KG1 (cell line): ENCODE data around the gene SLC41A2.
"Not testable (repeated sequence)": the region's sequence is repeated elsewhere in the genome, so short reads cannot be mapped to it uniquely, and the experiment has no call there.

Experiments
- DNase-seq: peaks from one replicate; lab custom pipeline; 2025; lab: John Stamatoyannopoulos, UW

Gene SLC41A2, protein sequence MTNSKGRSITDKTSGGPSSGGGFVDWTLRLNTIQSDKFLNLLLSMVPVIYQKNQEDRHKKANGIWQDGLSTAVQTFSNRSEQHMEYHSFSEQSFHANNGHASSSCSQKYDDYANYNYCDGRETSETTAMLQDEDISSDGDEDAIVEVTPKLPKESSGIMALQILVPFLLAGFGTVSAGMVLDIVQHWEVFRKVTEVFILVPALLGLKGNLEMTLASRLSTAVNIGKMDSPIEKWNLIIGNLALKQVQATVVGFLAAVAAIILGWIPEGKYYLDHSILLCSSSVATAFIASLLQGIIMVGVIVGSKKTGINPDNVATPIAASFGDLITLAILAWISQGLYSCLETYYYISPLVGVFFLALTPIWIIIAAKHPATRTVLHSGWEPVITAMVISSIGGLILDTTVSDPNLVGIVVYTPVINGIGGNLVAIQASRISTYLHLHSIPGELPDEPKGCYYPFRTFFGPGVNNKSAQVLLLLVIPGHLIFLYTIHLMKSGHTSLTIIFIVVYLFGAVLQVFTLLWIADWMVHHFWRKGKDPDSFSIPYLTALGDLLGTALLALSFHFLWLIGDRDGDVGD

DNA sequence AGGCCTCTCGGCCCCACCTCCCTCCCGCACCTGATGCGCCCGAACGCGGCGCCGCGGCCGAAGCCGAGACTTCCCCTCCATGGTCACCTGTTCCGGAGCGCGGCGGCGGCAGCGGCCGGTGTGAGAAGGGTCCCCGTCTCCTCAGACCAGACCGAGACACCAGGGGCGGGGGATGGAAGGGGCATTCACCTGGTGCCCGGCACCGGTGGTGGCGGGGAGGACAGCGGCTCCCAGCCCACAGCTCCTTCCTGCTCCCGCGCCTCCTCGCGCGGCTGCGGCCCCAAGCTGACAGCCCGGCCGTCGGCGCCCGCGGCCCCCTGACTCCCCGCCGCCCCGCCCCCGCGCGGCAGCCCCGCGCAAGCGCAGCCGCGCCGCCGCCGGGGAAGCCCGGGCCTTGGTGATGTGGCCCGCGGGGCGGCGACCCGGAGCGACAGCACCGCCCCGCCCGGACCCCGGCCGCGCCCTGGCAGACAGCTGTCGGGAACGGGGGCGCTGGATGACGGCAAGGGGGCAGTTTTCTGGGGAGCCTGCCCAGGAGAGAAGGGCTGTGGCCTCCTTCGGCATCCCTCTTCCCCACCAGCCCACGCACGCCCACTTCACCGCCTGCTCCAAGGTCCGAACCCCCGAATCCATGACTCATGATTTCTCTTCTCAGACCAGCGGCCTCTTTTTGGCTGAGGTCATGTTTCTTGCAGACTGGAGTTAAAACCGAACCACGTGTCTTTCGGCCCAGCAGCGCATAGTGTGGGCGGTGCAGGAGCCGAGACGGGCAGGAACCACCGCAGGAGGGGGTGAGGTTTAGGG lies at the start of gene SLC41A2:
SLC41A2 (minus strand) TSS at position 290 of the 804 bp plus-strand sequence. CDS start 29,763 bp downstream, outside the sequence.
- DNase-seq = peak; percentile 47

DNA sequence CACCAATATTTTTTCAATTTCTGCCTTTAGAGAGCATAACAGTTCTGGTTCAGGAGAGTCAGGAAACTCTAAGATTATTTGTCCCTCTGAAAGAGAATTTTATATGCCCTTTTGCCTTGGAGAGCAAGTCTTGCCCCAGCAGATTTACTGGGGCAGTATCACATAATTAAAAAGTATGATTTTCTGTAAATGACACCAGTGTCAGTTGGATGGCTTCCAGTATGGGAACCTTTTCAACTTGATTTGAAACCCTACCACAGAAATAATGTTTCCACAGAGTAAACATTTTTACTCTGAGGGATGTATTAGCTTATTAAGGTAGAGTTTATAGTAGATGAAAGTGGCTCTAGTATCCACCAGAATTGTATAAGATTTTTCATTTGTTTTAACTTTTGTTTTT lies 43.4 kb upstream of the SLC41A2 start:
- no peak for DNase-seq

DNA sequence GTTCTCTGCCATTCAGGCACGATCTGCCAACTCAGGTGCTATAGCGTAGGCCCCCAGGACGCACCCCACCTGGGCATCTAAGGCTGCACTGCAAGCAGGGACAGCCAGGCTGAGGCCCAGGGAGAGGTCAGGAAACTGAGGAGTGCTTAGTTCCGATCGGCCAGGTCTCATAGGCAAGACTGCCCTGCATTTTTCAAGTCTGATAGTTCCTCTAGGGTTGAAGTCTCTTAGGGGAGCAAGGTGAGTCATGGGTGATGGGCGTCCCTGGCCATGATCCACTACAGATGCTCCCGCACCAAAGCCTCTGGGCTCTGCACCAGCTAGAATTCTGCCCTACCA lies 41.2 kb upstream of the SLC41A2 start:
- no peak for DNase-seq

- no peak for DNase-seq
Observed at GRCh38 chr12:104998423-104999346, 40.6 kb upstream of the SLC41A2 start.

GRCh38 chr12:104997541-104997940 lies 39.5 kb upstream of the SLC41A2 start:
- DNase-seq = no peak

GRCh38 chr12:104994336-104994735 lies 36.2 kb upstream of the SLC41A2 start:
- no peak for DNase-seq

DNA sequence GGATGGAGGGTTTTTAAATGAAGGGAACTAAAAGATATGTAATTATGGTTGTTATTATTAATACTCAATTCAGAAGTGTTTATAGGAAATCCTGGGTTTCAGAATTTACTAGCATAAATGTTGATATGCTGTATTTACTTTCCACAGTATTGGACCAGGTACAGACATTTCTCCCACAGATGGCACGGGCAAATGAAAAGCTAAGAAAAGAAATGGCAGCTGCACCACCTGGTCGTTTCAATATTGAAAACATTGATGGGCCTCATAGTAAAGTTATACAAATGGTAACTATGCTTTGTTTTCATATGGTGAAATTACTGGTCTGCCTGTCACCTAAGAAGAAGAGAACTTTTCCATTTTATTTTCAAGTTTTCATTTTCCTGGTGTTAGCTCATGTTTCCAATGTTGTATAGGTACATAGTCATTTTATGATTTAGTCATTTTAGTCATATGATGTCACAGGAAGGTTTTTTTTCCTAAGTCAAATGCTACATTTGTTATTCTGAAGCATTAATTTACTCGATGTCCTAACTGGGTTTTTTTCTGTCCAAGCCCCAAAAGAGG lies 33.6 kb upstream of the SLC41A2 start:
- no peak for DNase-seq

DNA sequence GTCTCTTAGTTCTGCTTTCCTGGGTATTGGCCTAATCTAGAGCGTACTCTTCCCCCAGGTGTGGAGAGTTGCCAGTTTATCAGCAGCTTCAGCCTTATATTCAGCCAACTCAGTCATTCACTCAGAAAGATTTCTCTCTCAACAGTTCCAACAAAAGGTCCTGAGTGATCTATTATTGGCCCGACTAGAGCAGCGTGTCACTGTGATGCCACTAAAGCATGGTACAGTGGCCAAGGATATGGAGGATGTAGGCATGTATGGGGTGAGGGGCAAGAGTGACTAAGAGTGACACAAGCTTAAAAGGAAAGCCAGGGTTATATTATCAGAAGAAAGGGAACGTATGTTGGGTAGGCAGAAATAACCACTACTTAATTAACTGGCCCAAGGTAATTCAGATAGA lies 32.9 kb upstream of the SLC41A2 start:
- no peak for DNase-seq

DNA sequence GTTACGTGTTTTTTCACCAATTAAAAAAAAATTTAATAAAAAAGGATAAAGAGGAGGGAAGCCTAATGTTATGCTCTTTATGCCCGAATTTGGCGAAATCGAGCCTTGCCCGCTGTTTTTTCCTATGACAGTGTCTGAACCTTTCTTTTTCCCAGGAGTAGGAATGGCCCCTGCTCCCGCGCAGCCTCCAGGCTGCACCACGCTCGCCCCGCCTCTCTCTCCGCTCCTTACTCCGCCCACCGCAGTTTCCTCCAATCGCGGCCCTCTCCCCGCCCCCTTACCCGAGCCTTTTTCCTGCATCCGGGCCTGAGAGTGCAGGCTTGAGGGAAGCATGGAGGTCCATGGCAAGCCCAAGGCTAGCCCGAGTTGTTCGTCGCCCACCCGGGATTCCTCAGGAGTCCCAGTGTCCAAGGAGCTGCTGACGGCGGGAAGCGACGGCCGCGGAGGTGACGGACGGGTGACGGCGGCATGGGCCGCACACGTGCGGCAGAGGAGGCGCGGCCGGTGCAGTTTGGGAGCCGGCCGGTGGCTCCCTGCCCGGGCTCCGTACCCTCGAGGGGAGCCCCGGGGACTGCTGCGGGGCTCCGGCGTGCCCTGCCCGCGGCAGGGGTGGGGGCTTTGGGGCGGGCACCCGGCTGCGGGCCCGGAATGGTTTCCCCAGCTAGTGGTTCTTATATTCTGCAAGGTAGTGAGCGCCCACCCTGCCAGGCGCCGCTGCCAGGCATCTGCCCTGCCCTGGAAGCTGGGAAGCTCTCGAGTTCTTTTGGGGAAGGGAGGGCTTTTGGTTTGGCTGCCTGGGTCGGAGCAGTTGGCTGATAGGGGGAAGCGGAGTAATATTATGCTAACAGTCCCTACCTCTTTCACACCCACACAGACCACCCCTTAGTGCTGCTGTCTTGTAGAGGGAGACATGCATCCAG lies 28.2 kb upstream of the SLC41A2 start, which contains the start of gene NOPCHAP1:
NOPCHAP1 (plus strand) TSS at position 295 of the 920 bp plus-strand sequence; CDS start at position 332, 37 bp downstream.
- DNase-seq = peak; percentile 55

- DNase-seq = no peak
Observed at GRCh38 chr12:104985206-104985605, 27.1 kb upstream of the SLC41A2 start.

DNA sequence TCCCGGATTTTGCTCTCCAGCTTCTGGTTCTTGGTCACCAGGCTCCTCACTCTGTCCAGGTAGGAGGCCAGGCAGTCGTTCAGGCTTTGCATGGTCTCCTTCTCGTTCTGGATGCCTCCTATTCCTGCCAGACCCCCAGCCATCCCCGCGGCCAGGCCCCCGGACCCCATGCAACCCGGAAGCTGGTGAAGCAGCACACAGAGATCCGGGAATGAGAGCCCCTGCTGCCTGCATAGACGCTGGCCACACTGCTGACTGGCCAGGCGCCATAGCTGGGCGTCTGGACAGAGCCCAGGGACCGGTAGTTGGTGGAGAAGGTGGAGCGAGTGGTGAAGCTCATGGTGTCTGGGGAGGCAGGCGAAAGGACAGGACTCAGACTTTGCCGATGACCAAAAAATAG lies 19.6 kb upstream of the SLC41A2 start:
- not testable (repeated sequence) for DNase-seq

GRCh38 chr12:104976703-104977102 lies 18.6 kb upstream of the SLC41A2 start:
- no peak for DNase-seq

DNA sequence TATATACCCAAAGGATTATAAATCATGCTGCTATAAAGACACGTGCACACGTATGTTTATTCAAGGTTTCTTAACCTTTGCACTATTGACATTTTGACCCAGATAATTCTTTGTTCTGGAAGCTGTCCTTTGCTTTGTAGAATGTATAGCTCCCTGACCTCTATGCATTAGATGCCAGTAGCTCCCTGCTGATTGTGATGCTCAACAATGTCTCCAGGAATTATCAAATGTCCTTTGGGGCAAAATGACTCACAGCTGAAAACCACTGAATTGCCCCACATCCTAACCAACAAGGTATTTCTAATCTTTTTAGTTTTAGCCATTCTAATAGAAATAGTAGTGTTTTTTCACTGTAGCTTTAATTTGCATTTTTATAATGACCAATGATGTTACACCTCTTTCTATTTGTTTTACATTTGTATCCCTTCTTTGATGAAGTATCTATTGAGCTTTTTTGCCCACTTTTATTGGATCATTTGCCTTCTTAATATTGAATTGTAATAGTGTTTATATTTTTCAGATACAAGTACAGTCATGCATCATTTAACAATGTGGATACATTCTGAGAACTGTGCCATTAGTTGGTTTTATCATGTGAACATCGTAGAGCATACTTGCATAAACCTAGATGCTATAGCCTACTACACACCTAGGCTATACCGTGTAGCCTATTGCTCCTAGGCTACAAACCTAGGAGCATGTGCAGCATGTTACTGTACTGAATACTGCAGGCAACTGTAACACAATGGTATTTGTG lies 17.7 kb upstream of the SLC41A2 start:
- DNase-seq = no peak

DNA sequence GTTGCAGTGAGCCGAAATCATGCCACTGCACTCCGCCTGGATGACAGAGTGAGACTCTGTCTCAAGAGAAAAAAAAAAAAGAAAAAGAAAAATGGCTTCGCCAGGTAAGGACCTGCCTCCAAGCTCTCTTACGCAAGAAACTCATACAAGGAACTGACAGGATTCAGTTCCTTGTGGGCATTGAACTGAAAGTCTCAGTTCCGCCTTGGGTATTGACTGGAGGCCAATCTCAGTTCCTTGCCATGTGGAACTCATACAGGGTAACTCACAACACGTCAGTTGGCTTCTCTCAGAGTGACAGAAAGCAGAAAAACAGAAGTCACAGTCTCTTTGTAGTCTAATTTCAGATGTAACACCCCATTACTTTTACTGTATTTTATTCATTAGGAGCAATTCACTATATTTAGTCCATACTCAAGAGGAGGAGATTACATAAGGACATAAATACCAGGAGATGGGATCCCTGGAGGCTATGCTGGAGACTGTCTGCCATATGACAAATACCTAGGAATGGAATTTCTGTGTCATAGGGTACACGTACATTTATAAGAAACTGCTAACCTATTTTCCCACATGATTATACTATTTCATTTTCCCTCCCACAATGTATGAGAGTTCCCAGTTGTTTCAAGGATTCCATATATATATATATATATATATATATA lies 16.7 kb upstream of the SLC41A2 start:
- no peak for DNase-seq

GRCh38 chr12:104973250-104973649 lies 15.2 kb upstream of the SLC41A2 start:
- no peak for DNase-seq

DNA sequence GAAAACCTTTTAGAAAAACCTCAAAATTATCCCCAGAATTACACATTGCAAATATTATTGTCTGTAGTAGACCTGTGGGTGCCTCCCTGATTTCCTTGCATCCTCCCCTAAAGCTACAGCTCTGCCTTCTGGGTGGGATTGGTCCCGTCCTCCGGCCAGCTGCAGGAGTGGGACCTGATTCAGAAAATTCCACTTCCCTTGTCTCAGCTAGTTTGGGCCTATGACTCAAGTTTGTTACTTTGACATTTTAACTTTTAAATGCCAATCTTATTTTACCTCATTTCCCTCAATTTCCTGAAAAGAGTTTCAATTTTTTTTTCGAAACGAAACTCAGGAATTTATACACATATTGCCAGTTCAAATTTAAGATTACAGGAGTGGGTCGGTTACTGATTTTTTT lies 13.2 kb upstream of the SLC41A2 start:
- no peak for DNase-seq

DNA sequence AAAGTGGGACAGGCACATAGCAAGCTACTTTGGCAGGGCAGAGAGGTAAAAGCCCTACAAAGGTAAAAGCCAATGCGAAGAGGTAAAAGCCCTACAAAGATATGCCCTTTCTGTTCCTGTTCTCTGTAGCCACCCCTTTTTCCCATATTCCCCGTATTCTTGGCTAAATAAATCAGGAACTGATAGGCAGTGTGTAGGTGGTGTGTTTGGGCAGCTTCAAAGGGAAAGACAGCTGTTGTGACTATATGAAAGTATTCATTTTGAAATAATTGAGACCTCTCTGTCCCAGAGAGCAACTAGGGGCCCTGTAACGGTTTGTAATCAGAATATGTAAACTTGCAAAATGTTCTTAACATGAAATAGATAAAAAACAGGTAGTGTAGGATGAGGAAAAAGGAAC lies 11.3 kb upstream of the SLC41A2 start:
- no peak for DNase-seq

DNA sequence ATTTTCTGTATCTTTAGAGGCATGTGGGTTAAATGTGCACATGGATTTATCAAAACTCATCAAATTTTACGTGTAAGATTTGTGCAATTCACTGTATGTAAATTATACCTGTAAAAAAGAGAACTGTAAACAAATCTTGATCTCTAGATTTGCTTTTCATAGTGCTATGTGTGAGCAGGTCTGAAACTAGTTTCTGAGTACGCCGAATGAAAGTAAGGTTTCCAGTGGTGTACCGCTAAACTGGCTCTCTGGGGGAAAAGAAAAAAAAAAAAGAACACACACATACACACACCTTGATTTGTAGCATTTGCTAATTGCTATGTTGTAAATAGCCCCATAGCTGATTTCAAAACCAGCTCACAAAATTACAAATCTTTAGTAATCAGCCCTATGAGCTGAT lies 8.6 kb upstream of the SLC41A2 start:
- no peak for DNase-seq

- no peak for DNase-seq
Observed at GRCh38 chr12:104964856-104965205, 6.7 kb upstream of the SLC41A2 start.
